ENCODE results near the gene SMCO2.
A peak's percentile ranks its signal among the peaks of the same experiment; 100 is the strongest.

The SMCO2 gene

GRCh38 chr12:27453421-27453820 is 6.9 kb downstream of the SMCO2 start:
- DNase-seq (ENCODE audit: low spot score) = no peak

GRCh38 chr12:27455589-27455988 is 9.1 kb downstream of the SMCO2 start:
- DNase-seq (ENCODE audit: low spot score) = no peak

- DNase-seq (ENCODE audit: low spot score) = no peak
These were observed 10.1 kb downstream of the SMCO2 start for GRCh38 chr12:27456618-27457017.

- no peak for DNase-seq (ENCODE audit: low spot score)
These were observed 14.0 kb downstream of the SMCO2 start for GRCh38 chr12:27460471-27460978.

- DNase-seq (ENCODE audit: low spot score) = no peak
These were observed 15.7 kb downstream of the SMCO2 start for GRCh38 chr12:27462151-27462694.

- no peak for DNase-seq (ENCODE audit: low spot score)
These were observed 16.3 kb downstream of the SMCO2 start for GRCh38 chr12:27462851-27463250.

GRCh38 chr12:27463511-27464219 is 17.1 kb downstream of the SMCO2 start:
- DNase-seq (ENCODE audit: low spot score) = no peak

GRCh38 chr12:27464220-27464554 is 17.7 kb downstream of the SMCO2 start:
- DNase-seq (ENCODE audit: low spot score) = peak; percentile 68

- DNase-seq (ENCODE audit: low spot score) = no peak
These were observed 21.1 kb downstream of the SMCO2 start for GRCh38 chr12:27467641-27468040.

GRCh38 chr12:27468241-27468640 is 21.7 kb downstream of the SMCO2 start:
- DNase-seq (ENCODE audit: low spot score) = no peak

GRCh38 chr12:27469176-27469736 is 22.7 kb downstream of the SMCO2 start:
- DNase-seq (ENCODE audit: low spot score) = no peak

GRCh38 chr12:27472604-27473003 is 26.1 kb downstream of the SMCO2 start:
- no peak for DNase-seq (ENCODE audit: low spot score)

- DNase-seq (ENCODE audit: low spot score) = peak; percentile 80
These were observed 27.8 kb downstream of the SMCO2 start for GRCh38 chr12:27474344-27474743.

- DNase-seq (ENCODE audit: low spot score) = no peak
These were observed 30.5 kb downstream of the SMCO2 start for GRCh38 chr12:27477049-27477448.

- DNase-seq (ENCODE audit: low spot score) = no peak
These were observed 32.4 kb downstream of the SMCO2 start for GRCh38 chr12:27478949-27479348.

GRCh38 chr12:27480016-27480415 is 33.5 kb downstream of the SMCO2 start:
- no peak for DNase-seq (ENCODE audit: low spot score)

- DNase-seq (ENCODE audit: low spot score) = no peak
These were observed 40.4 kb downstream of the SMCO2 start for GRCh38 chr12:27486961-27487360.

- no peak for DNase-seq (ENCODE audit: low spot score)
These were observed 41.9 kb downstream of the SMCO2 start for GRCh38 chr12:27488479-27488878.

- no peak for DNase-seq (ENCODE audit: low spot score)
These were observed 44.7 kb downstream of the SMCO2 start for GRCh38 chr12:27491226-27491625.

- DNase-seq (ENCODE audit: low spot score) = no peak
These were observed 46.9 kb downstream of the SMCO2 start for GRCh38 chr12:27493260-27493940.

GRCh38 chr12:27497446-27497845 is 50.9 kb downstream of the SMCO2 start:
- DNase-seq (ENCODE audit: low spot score) = no peak

GRCh38 chr12:27498149-27498548 is 51.6 kb downstream of the SMCO2 start:
- DNase-seq (ENCODE audit: low spot score) = no peak

GRCh38 chr12:27498761-27499160 is 52.2 kb downstream of the SMCO2 start:
- no peak for DNase-seq (ENCODE audit: low spot score)
